H1 (cell line): ENCODE measurements around the gene PAQR5.

Experiments used
- BRCA1 ChIP-seq: IDR thresholded peaks from 2 replicates; pipeline ENCODE4 v1.6.1; 2012; ENCODE audit warnings: low read depth, low read length, improper control_type of control experiment
- CTCF ChIP-seq, 3 experiments: IDR thresholded peaks; 1 replicate in 2 of 3; 2 replicates in 1 of 3; pipeline versions ENCODE4 v1.5.1 to v1.6.1; 2011; ENCODE audit warnings: low read length in 3 of 3, mild to moderate bottlenecking in 3 of 3, inconsistent platforms in 2 of 3, low read depth in 1 of 3, moderate library complexity in 1 of 3; ENCODE audit not compliant: insufficient read depth in 1 of 3; ENCODE audit errors: control extremely low read depth in 1 of 3
- EZH2 ChIP-seq: fragments of 200-600 bp; sonication (generic); IDR thresholded peaks from 2 replicates; pipeline ENCODE4 v1.7.1; 2012; ENCODE audit warnings: low read depth, mild to moderate bottlenecking, moderate library complexity, low read length, inconsistent platforms; ENCODE audit not compliant: severe bottlenecking
- GABPA ChIP-seq: IDR thresholded peaks from 2 replicates; pipeline ENCODE4 v1.6.1; 2011; ENCODE audit warnings: mild to moderate bottlenecking, low read length, moderate library complexity, borderline replicate concordance; ENCODE audit not compliant: insufficient read depth
- JUND ChIP-seq: IDR thresholded peaks from 2 replicates; pipeline ENCODE4 v1.6.1; 2011; ENCODE audit warnings: mild to moderate bottlenecking, improper control_type of control experiment, low read length
- POLR2A ChIP-seq, 2 experiments: IDR thresholded peaks; 1 replicate in 1 of 2; 2 replicates in 1 of 2; pipeline ENCODE4 v1.6.1; 2011; ENCODE audit warnings: low read depth in 2 of 2, low read length in 2 of 2, mild to moderate bottlenecking in 2 of 2; ENCODE audit errors: control extremely low read depth in 1 of 2
- RFX5 ChIP-seq: IDR thresholded peaks from 2 replicates; pipeline ENCODE4 v1.6.1; 2011; ENCODE audit warnings: low read depth, low read length, improper control_type of control experiment, borderline replicate concordance
- SIN3A ChIP-seq, 2 experiments: IDR thresholded peaks in 1 of 2; conservative IDR thresholded peaks in 1 of 2; 2 replicates each; pipeline ENCODE4 v1.6.1; 2011 to 2012; ENCODE audit warnings: low read length in 2 of 2, improper control_type of control experiment in 1 of 2, low read depth in 1 of 2, mild to moderate bottlenecking in 1 of 2
- SIX5 ChIP-seq: IDR thresholded peaks from 2 replicates; pipeline ENCODE4 v1.6.1; 2011; ENCODE audit warnings: mild to moderate bottlenecking, low read depth, low read length
- SP1 ChIP-seq: IDR thresholded peaks from 2 replicates; pipeline ENCODE4 v1.6.1; 2011; ENCODE audit warnings: low read depth, low read length
- SP2 ChIP-seq: IDR thresholded peaks from 2 replicates; pipeline ENCODE4 v1.6.1; 2012; ENCODE audit warnings: mild to moderate bottlenecking, low read length, inconsistent platforms
- YY1 ChIP-seq: IDR thresholded peaks from 2 replicates; pipeline ENCODE4 v1.6.1; 2011; ENCODE audit warnings: low read depth, mild to moderate bottlenecking, low read length
- ZNF274 ChIP-seq: IDR thresholded peaks from 2 replicates; pipeline ENCODE4 v1.7.0; 2012; ENCODE audit warnings: low read length, borderline replicate concordance; ENCODE audit errors: extremely low read depth

GRCh38 chr15:69392352-69392751 lies 93.6 kb downstream of the PAQR5 start:
- no peak for TF ChIP-seq YY1
- no peak for TF ChIP-seq CTCF (IDR thresholded peaks at IDR 0.05; ENCODE audit: control extremely low read depth in 1 of 3, insufficient read depth in 1 of 3, low read depth in 1 of 3, low read length in 3 of 3)
- TF ChIP-seq JUND: no peak
- TF ChIP-seq BRCA1: no peak
- TF ChIP-seq GABPA: no peak
- no peak for TF ChIP-seq SP2
- TF ChIP-seq SIX5: no peak
- TF ChIP-seq ZNF274: no peak
- no peak for TF ChIP-seq RFX5
- no peak for TF ChIP-seq SP1
- TF ChIP-seq EZH2: no peak
- no peak for TF ChIP-seq POLR2A (IDR thresholded peaks at IDR 0.05; ENCODE audit: control extremely low read depth in 1 of 2, low read depth in 2 of 2, low read length in 2 of 2)
- no peak for TF ChIP-seq SIN3A (conservative IDR thresholded peaks at IDR 0.05 in 1 of 2, IDR thresholded peaks at IDR 0.05 in 1 of 2; ENCODE audit: low read depth in 1 of 2, low read length in 2 of 2)
